T-helper 1 cell treated with Interleukin-12 subunit alpha and Interleukin-12 subunit beta and Interleukin-4 antibody, amounts not matched to agents 30 ng/mL and 1 ng/mL, for 36 hours (primary cell): ENCODE results near the gene FSTL5. TPM values are rescaled to one million over a fixed set of nuclear protein-coding genes. Genes with fewer than 3 reads are reported as not detected.

ENCODE experiments used
- intact Hi-C: fragments of 100-400 bp; cut with micrococcal nuclease; formaldehyde crosslinking; loops from one replicate; pipeline ENCODE4 v1.15.1; 2024
- total RNA-seq: library from RNA; stranded (reverse); gene quantifications from 2 replicates; pipeline ENCODE4 v1.2.3, GENCODE V29; 2022

The FSTL5 gene
- total RNA-seq, 1 donor from 2014 or later, result not detected

GRCh38 chr4:161714022-161714751 is 449.6 kb downstream of the FSTL5 start:
- intact Hi-C loops, result no loop called here

- intact Hi-C loops, result no loop called here
Measured at GRCh38 chr4:161704653-161705052, 459.1 kb downstream of the FSTL5 start.

GRCh38 chr4:161704040-161704439 is 459.8 kb downstream of the FSTL5 start:
- intact Hi-C loops, result no loop called here

GRCh38 chr4:161702287-161702686 is 461.5 kb downstream of the FSTL5 start:
- intact Hi-C loops, result no loop called here

- intact Hi-C loops, result no loop called here
Measured at GRCh38 chr4:161696944-161697343, 466.9 kb downstream of the FSTL5 start.

GRCh38 chr4:161680146-161680545 is 483.7 kb downstream of the FSTL5 start:
- intact Hi-C loops, result no loop called here

GRCh38 chr4:161664740-161665139 is 499.1 kb downstream of the FSTL5 start:
- intact Hi-C loops, result no loop called here

GRCh38 chr4:161663844-161664243 is 500.0 kb downstream of the FSTL5 start:
- intact Hi-C loops, result no loop called here

- intact Hi-C loops, result no loop called here
Measured at GRCh38 chr4:161658676-161659075, 505.1 kb downstream of the FSTL5 start.

GRCh38 chr4:161657616-161658015 is 506.2 kb downstream of the FSTL5 start:
- intact Hi-C loops, result no loop called here

GRCh38 chr4:161656594-161656993 is 507.2 kb downstream of the FSTL5 start:
- intact Hi-C loops, result no loop called here

GRCh38 chr4:161655148-161655547 is 508.7 kb downstream of the FSTL5 start:
- intact Hi-C loops, result no loop called here

- intact Hi-C loops, result no loop called here
Measured at GRCh38 chr4:161653697-161654096, 510.1 kb downstream of the FSTL5 start.

- intact Hi-C loops, result no loop called here
Measured at GRCh38 chr4:161651586-161651985, 512.2 kb downstream of the FSTL5 start.

- intact Hi-C loops, result no loop called here
Measured at GRCh38 chr4:161650812-161651211, 513.0 kb downstream of the FSTL5 start.

- intact Hi-C loops, result no loop called here
Measured at GRCh38 chr4:161647757-161648156, 516.0 kb downstream of the FSTL5 start.

GRCh38 chr4:161642708-161643107 is 521.1 kb downstream of the FSTL5 start:
- intact Hi-C loops, result no loop called here

- intact Hi-C loops, result no loop called here
Measured at GRCh38 chr4:161629694-161630441, 533.9 kb downstream of the FSTL5 start.

GRCh38 chr4:161604516-161605300 is 559.1 kb downstream of the FSTL5 start:
- intact Hi-C loops, result no loop called here

- intact Hi-C loops, result no loop called here
Measured at GRCh38 chr4:161601011-161601410, 562.8 kb downstream of the FSTL5 start.

- intact Hi-C loops, result no loop called here
Measured at GRCh38 chr4:161595230-161595771, 568.5 kb downstream of the FSTL5 start.

GRCh38 chr4:161585011-161585410 is 578.8 kb downstream of the FSTL5 start:
- intact Hi-C loops, result no loop called here
